ENCODE data around the gene DNAI1. TPM values are rescaled to one million over a fixed set of nuclear protein-coding genes. Genes with fewer than 3 reads are reported as not detected.
"Not testable (repeated sequence)": the region's sequence is repeated elsewhere in the genome, so short reads cannot be mapped to it uniquely, and the experiment has no call there.

The DNAI1 gene
- under 1 TPM in 1 of 2 donors, not detected in 1; 0.61 TPM for total RNA-seq

DNA sequence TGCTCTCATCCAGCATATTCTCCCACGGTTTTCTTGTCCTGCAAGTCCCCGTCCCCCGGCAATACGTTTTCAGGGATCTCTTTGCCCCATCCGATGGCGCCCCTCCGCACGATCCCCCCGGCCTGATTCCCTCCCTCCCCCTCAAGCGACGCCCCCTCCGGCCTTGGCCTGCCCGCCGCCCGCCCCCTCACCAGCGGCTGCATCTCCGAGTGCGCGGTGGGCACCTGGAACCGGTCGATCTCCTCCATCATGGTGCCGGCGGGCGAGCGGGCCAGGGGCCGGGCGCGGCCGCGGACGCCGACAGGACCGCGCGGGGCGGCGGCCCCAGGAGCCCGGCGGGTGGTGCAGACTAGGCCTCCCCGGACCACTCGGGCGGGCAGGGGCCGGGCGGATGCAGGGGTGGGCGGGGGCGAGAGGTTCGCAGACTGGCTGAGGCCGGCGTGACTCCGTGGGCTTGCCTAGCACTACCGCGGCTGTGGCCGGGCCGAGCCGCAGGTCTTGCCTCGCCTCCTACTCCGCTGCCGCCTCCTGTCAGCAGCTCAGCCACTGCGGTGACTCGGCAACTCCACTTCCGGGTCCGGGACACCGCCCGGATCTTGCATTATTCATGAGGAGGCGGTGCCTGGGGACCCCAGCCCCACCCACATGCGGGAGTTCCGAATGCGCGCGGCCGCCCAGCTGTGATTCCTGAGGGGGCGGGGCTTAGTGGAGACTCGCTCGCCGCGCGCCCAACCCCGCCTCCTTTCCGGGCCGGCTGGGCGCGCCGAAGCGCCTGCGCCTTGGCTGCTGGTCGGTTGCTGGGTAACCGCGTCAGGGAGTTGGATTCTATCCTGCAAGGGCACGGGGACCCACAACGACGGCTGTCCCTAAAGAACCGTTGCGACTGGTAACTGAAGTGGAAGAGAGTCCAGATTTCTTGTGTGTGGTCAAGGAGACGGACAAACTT lies at the start of gene DNAI1, which contains the start of gene FAM219A:
TSS of gene DNAI1 (plus strand) at position 793 of the 946 bp plus-strand sequence. CDS start 201 bp downstream, outside the sequence.
TSS of gene FAM219A (minus strand) at position 558 of the 946 bp plus-strand sequence. CDS start at position 251, 307 bp downstream.
- no peaks in the 10 kb centered on the region for H3K9me3 Mint-ChIP-seq
- H3K27ac Mint-ChIP-seq = peak within 1 kb of the TSS; percentile 77 to 89
- DNase-seq (ENCODE audit: low spot score in 2 of 2) (peak; percentile 99 to 100), ATAC-seq (peak; percentile 96 to 97)
- H3K36me3 Mint-ChIP-seq = no peaks in the 10 kb centered on the region

DNA sequence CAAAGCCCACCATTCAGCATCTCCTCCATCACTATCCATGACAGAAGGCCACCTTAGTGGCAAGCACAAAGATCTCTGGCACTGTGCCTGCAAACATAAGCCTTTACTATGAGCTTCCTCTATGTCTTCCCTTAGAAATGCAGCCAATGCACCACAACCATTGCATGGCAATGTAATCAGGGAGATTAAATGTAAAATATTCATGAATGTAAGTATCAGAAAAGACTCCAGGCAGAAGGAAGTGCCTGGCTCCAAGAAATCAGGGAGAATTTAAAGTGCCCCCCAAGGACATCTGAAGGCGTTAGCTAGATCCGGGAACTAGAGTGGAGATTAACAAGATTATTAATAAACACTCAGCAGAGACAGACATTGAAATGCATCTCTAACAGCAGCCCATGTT lies 49.5 kb upstream of the DNAI1 start:
- no peak for ATAC-seq
- no peak for DNase-seq (ENCODE audit: low spot score in 2 of 2)
- H3K36me3 Mint-ChIP-seq = no peaks in the 10 kb centered on the region

DNA sequence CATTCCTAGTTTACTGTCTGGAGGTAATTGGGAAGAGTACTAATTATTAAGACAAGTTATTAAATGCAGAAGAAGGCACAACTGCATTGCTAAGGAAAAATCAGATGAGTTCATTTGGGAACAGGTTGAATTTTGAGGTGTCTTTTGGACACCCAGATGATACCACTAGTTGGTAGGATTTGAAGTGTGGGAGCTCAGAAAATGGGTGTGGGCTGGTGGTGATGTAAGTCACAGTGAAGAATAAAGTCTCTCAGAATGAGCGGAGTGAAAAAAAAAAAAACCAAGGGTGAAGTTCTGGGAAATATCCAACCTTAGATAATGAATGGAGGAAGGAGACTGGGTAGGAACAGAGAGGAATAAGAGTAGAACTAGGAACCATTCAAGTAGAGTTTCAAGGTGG lies 46.3 kb upstream of the DNAI1 start:
- ATAC-seq (no peak), DNase-seq (ENCODE audit: low spot score in 2 of 2) (no peak)
- Mint-ChIP-seq H3K27ac (no peak overlapping the region), H3K36me3 (no peaks in the 10 kb centered on the region), H3K9me3 (no peaks in the 10 kb centered on the region)

More for the DNA sequence above, 49.5 kb upstream of the DNAI1 start:
- Mint-ChIP-seq H3K9me3 (no peaks in the 10 kb centered on the region), H3K27ac (no peak overlapping the region)

DNA sequence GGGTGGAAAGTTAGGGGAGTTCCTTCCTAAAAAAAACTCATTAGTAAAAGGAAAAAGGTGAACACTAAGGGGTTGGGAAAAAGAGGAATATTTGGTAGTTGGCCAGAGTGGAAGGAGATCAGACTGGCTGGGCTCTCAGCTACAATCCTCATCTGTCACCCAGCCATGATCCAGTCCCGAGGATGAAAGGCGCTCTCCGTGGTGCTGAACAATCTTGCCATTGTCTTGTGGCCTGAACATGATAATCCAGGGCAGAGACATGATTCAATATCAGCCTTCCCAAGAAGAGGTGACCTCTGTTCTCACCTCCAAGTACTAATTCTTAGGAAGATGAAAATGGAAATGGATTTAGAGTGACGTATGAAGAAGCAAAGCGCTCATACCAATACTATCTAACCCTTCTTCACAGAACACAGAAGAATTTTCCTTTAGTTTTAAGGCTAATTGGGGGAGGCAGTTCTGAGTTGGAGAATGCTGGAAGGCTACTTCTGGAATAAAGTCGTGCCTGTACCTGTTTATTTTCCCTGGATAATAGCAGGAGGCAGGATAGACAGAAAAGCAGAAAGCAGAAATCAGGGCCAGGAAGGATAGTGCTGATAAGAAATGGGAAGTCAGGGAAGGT lies 45.3 kb upstream of the DNAI1 start:
- H3K9me3 Mint-ChIP-seq = no peaks in the 10 kb centered on the region
- ATAC-seq = no peak
- DNase-seq (ENCODE audit: low spot score in 2 of 2) = peak in 1 of 2 donors; percentile 58
- no peaks in the 10 kb centered on the region for H3K36me3 Mint-ChIP-seq
- no peak overlapping the region for H3K27ac Mint-ChIP-seq

DNA sequence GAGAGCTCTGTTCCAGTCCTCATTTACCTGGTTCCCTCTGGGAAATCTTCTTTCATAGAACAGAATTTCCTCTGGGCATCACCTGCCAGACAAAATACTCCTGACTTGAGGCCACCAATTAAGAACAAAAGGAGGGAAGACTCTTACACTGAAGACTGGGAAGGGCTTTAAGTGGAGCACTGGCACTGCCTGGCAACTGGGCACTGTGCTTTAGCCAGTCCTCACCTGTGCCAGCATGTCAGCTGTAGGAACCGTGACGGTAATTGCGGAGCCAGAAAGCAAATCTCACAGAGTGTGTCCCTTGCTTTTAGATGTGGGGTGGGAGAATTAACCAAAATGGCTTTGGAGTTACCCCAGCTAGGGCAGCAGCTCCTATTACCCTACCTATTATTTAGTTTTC lies 40.9 kb upstream of the DNAI1 start:
- Mint-ChIP-seq H3K36me3 (no peaks in the 10 kb centered on the region), H3K9me3 (no peaks in the 10 kb centered on the region), H3K27ac (no peak overlapping the region)
- DNase-seq (ENCODE audit: low spot score in 2 of 2) (no peak), ATAC-seq (no peak)

DNA sequence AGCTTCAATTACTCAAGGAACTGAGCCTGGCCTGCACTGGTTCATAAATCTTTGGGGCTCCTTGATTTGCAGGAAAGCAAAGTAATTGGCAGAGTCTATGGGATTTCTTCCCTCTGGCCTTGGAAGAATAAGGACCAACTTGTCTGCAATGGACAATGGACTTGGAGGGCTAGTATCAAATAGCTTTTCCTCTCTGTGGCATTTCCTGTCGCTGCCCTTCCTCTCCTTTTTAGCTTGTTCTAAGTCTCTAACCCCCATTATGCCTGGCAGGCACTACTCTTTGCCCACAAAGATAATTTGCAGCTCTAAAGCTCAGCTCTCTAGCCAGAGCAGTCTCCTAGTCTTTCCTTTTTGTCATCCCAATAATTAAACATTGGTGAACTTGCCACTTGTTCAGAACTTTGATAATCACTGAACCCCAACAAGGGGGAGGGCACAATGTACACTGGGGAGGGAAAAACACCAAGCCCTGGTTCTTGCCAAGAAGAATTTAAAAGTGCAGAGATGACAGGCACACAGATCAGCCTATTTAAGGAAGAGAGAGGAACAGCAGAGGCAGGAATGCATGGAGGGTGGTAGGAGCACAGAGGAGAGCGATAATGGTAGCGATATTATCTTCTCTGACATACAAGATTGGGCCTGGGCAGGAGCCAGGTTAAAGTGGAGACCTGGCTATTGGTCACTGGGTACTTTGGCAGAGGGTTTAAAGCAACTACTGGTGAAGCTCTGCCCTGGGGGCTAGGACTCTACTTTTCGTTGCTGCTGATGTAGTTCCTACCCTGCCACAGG lies 38.7 kb upstream of the DNAI1 start:
- DNase-seq (ENCODE audit: low spot score in 2 of 2) = no peak
- H3K36me3 Mint-ChIP-seq = no peaks in the 10 kb centered on the region
- ATAC-seq = no peak
- no peak overlapping the region for H3K27ac Mint-ChIP-seq
- H3K9me3 Mint-ChIP-seq = no peaks in the 10 kb centered on the region

DNA sequence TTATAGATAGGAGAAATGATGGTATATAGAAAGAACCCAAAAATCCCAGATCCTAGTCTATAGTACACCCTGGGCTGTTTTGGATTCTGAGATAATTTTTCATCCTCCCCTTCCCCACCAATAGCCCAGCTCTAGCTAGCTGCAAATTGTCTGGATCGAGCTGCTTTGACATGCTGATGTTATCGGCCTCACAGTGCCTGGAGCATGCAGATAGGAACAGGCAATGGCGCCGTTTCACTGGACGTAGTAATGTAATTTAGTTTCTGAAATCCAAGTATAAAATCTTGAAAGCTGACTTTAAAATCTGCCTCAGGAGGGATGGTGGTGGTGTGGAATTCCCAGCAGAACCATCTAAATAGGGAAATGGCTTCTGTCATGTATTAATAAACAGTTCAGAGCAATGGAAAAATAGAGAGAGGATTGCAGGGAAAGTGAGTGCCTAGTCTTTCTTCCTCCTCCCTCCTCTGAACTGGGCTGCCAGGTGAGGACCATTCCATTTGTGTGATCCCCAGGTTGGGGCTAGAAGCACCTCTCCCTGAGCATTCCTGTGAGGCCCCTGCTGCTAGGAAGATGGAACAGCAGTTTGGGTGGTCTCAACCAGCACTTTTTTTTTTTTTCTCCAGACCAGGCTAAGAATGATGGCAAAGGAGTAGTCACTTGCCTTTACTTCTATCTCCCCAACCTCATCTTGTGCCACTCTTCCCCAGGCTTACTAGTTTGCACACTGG lies 32.1 kb upstream of the DNAI1 start:
- no peak overlapping the region for H3K27ac Mint-ChIP-seq
- H3K36me3 Mint-ChIP-seq = no peaks in the 10 kb centered on the region
- no peaks in the 10 kb centered on the region for H3K9me3 Mint-ChIP-seq
- ATAC-seq = no peak
- no peak for DNase-seq (ENCODE audit: low spot score in 2 of 2)

DNA sequence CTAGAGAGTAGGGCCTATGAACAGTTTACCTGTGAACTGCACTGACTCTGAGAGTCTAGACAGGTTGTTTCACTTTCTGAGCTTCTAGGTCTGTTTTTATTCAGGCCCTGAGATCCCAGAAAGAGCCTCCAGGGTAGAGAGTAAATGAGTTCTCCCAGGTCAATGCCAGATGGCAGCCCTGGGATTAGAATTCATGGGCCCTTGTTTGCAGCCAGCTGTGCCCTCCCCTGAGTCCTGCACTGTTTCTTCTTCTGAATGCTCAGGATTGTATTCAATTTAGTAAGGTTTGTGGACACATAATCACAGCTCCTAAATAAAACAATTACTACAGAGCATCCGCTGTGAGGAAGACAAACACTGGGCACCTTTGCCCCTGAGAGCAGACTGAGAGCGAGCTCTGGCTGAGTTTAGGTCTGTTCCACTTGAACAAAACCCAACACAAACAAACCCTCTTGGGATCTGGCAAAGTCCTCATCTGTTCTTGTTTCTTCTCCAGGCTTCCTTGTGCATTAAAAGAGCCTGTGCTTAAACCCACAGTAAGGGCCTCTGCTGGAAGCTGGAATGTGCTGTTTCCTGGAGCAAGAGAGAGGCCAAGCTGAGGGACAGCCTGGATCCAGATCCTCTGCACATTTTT lies 30.2 kb upstream of the DNAI1 start:
- Mint-ChIP-seq H3K36me3 (no peaks in the 10 kb centered on the region), H3K9me3 (no peaks in the 10 kb centered on the region), H3K27ac (no peak overlapping the region)
- DNase-seq (ENCODE audit: low spot score in 2 of 2) (no peak), ATAC-seq (no peak)

DNA sequence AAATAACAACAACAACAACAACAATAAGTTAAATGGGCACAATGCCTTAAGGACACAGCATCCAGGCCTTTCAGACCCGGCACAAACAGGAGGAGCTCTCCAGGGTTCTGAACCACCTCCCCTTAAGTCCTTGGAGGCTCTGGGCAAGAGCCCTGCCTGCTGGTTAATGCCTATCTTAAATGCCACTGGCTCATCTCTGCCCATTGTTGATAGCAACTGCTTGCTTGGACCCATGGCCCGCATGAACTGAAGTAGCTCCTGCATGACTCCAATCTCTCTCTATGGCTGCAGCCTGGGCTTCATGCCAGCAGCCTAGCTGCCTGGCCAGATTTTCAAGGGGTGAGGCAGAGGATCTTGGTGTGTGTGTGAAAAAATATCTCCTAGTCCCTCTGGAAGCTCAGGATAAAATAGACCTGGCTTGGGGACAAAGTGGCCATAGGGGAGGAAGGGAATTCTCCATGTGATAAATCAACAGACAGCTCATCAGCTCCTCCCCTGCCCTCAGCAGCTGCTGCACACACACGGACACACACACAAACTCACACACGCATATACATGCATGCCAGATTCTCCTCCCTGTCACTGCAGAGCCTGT lies 27.7 kb upstream of the DNAI1 start:
- H3K27ac Mint-ChIP-seq = no peak overlapping the region
- DNase-seq (ENCODE audit: low spot score in 2 of 2) (peak in 1 of 2 donors; percentile 29), ATAC-seq (no peak)
- no peaks in the 10 kb centered on the region for H3K36me3 Mint-ChIP-seq
- no peaks in the 10 kb centered on the region for H3K9me3 Mint-ChIP-seq

DNA sequence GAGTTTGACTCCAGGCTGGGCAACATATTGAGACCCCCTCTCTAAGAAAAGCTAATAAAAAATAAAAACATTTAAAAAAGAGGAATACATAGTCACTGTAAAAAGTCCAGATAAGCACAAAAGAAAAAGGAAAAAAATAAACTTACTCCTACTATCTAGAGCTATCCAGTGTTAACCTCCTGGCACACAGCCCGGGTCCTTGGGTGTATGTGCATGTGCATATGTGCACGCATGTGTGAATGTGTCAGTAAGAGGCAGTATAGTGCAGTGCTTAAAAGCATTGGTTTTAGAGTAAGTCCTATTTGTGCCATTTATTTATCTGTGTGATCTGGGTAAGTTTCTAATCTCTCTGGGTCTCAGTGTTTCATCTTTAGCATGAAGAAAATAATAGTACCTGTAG lies 26.9 kb upstream of the DNAI1 start:
- no peak for ATAC-seq
- Mint-ChIP-seq H3K36me3 (no peaks in the 10 kb centered on the region), H3K9me3 (no peaks in the 10 kb centered on the region)

DNA sequence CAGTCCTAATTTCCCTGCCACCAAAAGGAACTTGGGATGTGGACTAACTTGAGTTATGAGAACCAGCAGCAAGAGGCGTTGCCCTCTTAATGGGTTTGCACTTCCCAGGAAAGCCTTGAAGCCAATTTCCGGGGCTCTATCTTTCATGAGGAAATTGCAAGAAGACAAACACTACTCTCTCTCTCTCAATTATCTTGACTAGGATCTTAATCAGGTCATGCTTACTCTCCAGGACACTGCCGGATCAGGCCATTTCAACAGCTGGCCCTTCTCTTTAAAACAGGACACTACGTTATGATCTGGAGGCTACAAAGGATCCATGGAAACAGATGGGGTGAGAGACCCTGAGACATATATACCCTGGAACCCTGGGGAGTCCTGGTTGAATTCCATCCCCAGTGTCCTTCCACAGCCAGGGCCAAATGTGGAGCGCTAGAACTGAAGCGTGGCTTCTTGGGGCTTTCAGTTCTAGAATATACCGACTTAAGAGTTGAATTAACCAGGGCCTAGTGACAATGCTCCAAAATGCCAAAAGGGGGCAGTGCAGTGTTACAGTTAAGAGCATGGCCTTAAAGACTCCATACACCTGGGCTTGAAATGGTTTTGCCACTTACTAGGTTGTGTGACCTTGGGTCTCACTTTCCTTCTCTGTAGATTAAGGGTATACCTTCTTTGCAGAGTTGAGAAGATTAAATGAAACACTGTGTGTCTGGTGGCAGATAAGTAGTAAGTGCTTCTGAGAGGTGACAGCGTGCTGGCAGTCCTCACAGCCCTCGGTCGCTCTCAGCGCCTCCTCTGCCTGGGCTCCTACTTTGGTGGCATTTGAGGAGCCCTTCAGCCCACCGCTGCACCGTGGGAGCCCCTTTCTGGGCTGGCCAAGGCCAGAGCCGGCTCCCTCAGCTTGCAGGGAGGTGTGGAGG lies 21.3 kb upstream of the DNAI1 start:
- DNase-seq (ENCODE audit: low spot score in 2 of 2) (peak in 1 of 2 donors; percentile 59), ATAC-seq (peak; percentile 88)
- Mint-ChIP-seq H3K27ac (no peak overlapping the region), H3K36me3 (no peaks in the 10 kb centered on the region), H3K9me3 (no peaks in the 10 kb centered on the region)

More for the DNA sequence above, 26.9 kb upstream of the DNAI1 start:
- no peak for DNase-seq (ENCODE audit: low spot score in 2 of 2)
- no peak overlapping the region for H3K27ac Mint-ChIP-seq

DNA sequence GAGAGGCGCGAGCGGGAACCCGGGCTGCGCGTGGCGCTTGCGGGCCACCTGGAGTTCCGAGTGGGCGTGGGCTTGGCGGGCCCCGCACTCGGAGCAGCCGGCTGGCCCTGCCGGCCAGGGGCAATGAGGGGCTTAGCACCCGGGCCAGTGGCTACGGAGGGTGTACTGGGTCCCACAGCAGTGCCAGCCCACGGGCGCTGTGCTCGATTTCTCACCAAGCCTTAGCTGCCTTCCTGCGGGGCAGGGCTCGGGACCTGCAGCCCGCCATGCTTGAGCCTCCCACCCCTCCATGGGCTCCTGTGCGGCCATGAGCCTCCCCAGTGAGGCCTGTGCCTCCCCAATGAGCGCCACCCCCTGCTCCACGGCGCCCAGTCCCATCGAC lies 20.7 kb upstream of the DNAI1 start:
- H3K27ac Mint-ChIP-seq; ATAC-seq; DNase-seq (ENCODE audit: low spot score in 2 of 2); H3K36me3 Mint-ChIP-seq; H3K9me3 Mint-ChIP-seq: not testable (repeated sequence)

DNA sequence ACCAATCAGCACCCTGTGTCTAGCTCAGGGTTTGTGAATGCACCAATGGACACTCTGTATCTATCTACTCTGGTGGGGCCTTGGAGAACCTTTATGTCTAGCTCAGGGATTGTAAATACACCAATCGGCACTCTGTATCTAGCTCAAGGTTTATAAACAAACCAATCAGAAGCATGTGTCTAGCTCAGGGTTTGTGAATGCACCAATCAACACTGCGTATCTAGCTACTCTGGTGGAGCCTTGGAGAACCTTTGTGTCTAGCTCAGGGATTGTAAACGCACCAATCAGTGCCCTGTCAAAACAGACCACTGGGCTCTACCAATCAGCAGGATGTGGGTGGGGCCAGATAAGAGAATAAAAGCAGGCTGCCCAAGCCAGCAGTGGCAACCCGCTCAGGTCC lies 20.1 kb upstream of the DNAI1 start:
- DNase-seq (ENCODE audit: low spot score in 2 of 2); H3K9me3 Mint-ChIP-seq; H3K36me3 Mint-ChIP-seq; H3K27ac Mint-ChIP-seq; ATAC-seq: not testable (repeated sequence)

DNA sequence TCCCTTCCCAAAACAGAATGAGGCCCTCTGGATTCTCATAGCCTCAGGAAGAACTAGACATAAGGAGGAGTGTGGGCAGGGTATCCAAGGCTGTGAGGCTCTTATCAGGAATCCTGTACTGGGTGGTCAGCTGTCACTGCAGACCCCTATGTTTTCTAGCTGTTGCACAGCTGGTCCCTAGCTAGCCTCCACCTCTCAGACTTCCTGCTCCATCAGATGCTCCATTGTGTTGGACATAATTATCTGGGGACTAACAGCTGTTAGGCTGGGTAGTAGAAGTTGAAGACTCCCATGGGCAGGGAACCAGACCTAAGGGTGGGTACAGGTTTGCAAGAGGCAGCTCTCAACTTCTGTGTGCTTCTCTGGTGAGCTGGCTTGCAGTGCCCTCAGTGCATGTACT lies 18.6 kb upstream of the DNAI1 start:
- no peaks in the 10 kb centered on the region for H3K9me3 Mint-ChIP-seq
- no peak for DNase-seq (ENCODE audit: low spot score in 2 of 2)

DNA sequence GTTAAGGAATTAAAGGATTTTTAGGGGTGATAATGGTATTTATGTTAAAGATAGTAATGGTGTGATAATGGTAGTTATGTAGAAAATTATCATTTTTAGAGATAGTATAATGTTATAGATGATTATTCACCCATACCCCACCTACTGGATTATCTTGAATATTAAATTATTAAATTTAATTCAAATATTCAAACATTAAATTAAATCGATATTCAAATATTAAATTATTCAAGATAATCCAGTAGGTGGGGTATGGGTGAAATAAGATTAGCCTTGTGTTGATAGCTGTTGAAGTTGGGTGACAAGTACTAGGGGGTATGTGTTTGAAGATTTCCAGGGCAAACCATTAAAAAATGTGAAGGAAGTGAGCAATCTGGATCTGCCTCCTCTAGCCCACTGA lies 15.8 kb upstream of the DNAI1 start:
- DNase-seq (ENCODE audit: low spot score in 2 of 2) (no peak), ATAC-seq (no peak)
- Mint-ChIP-seq H3K9me3 (no peaks in the 10 kb centered on the region), H3K36me3 (no peaks in the 10 kb centered on the region), H3K27ac (no peak overlapping the region)

More for the DNA sequence above, 18.6 kb upstream of the DNAI1 start:
- ATAC-seq = no peak
- no peak overlapping the region for H3K27ac Mint-ChIP-seq
- H3K36me3 Mint-ChIP-seq = no peaks in the 10 kb centered on the region
